ENCODE results near the gene POGZ. TPM values are rescaled to one million over a fixed set of nuclear protein-coding genes. Genes with fewer than 3 reads are reported as not detected.

POGZ gene
- 100 to 1,000 TPM in 2 of 4 donors, 10 to 100 TPM in 2; 82.2 to 128 (median 104) TPM for polyA plus RNA-seq (ENCODE audit: insufficient read length in 4 of 4)

GRCh38 chr1:151459331-151460046 lies at the start of gene POGZ:
POGZ (minus strand) TSS chr1:151459494; CDS start chr1:151442204, 17,290 bp downstream.
- DNase-seq (ENCODE audit: low read depth in 4 of 4, low spot score in 3 of 4): peak; percentile 89 to 91 (median 90)

GRCh38 chr1:151508833-151509232 lies 49.5 kb upstream of the POGZ start:
- no peak for DNase-seq (ENCODE audit: low read depth in 4 of 4, low spot score in 3 of 4)

DNA sequence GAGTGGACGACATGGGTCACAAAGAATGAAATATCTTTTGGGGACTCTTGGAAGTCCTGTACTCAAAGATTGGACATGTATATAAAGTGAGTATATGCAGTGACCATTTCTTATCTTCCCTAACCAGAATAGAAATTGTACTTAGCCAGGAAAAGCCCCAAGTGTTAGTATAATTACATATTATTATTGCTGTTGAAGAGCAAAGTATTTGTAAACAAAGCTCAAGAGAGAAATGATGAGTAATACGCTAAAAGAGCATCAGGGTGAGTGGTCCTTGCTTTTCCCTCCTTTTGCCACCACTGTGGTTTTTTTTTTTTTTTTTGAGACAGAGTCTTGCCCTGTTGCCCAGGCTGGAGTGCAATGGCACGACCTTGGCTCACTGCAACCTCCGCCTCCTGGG lies 45.5 kb upstream of the POGZ start:
- DNase-seq (ENCODE audit: low read depth in 4 of 4, low spot score in 3 of 4): no peak

DNA sequence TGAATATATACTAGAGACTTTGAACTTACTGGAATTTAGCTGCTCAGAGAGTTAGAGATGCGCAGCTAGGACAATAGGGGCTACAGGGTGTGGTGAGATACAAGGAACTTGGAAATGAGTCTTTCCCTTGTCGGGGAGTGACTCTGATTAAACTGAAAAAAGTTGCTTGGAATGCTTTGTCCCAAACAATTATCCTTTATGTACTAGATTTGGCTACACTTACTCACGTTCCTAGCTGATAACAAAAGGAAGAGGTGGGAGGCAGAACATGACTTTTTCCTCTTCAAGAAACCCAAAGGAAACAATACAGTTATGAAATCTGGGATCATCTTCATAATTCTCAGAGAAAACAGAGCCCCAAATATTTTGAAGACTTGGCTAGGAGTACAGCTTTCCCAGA lies 45.0 kb upstream of the POGZ start:
- DNase-seq (ENCODE audit: low read depth in 4 of 4, low spot score in 3 of 4): no peak

GRCh38 chr1:151502859-151503780 lies 43.8 kb upstream of the POGZ start:
- DNase-seq (ENCODE audit: low read depth in 4 of 4, low spot score in 3 of 4): no peak

- no peak for DNase-seq (ENCODE audit: low read depth in 4 of 4, low spot score in 3 of 4)
These were observed 42.9 kb upstream of the POGZ start for GRCh38 chr1:151502035-151502700.

DNA sequence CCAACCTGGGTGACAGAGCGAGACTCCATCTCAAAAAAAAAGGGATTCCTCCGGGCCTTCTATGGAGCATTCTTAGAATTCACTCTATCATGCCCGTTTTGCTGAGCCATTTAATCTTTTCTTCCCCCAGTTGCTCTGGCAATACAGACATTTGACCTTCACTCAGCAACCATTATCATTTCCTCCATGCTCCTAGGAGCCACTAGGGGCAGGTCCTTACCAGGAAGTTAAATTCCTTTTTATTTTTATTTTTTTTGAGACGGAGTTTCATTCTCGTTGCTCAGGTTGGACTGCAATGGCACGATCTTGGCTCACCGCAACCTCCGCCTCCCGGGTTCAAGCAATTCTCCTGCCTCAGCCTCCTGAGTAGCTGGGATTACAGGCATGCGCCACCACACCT lies 42.2 kb upstream of the POGZ start:
- no peak for DNase-seq (ENCODE audit: low read depth in 4 of 4, low spot score in 3 of 4)

- no peak for DNase-seq (ENCODE audit: low read depth in 4 of 4, low spot score in 3 of 4)
These were observed 40.6 kb upstream of the POGZ start for GRCh38 chr1:151499930-151500329.

DNA sequence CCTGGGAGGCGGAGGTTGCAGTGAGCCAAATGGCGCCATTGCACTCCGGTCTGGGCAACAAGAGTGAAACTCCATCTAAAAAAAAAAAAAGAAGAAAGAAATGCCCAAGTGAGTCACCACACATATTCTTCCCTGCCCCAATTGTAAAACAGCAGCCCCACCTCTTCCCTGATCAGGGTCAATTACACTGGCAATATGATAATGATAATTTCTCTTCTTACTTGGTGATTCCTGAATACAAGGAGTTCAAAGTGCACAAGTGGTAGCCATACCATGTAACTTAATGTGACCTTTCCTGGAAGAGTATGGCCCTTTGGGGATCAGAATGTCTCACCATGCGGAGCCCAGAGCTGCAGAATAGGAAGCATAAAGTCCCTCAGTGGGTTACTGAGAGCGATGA lies 40.1 kb upstream of the POGZ start:
- no peak for DNase-seq (ENCODE audit: low read depth in 4 of 4, low spot score in 3 of 4)

- DNase-seq (ENCODE audit: low read depth in 4 of 4, low spot score in 3 of 4): no peak
These were observed 36.0 kb upstream of the POGZ start for GRCh38 chr1:151495316-151495715.

DNA sequence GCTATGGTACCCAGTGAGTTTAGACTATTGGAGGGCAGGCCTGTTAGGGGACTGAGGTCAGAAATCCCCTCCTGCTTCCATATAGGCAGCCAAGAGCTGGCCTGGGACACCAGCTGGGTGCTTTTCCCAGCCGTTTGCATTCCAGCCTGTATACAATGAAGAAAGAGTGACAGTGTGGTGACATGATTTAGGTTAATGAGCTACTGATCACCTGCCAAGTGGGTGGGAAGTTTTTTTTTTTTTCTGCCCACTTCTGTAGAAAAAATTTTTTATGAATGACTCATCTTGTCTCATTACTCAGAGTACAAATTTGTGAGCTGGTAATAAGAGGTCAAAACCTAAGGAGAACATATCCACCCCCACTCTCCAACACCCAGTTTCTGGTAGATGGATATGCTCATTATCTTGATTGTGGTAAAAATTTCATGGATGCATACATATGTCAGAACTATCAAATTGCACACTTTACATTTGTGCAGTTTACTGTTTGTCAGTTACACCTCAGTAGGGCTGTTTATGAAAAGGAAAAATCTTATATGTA lies 35.5 kb upstream of the POGZ start:
- DNase-seq (ENCODE audit: low read depth in 4 of 4, low spot score in 3 of 4): no peak

GRCh38 chr1:151493042-151493441 lies 33.7 kb upstream of the POGZ start:
- DNase-seq (ENCODE audit: low read depth in 4 of 4, low spot score in 3 of 4): no peak

DNA sequence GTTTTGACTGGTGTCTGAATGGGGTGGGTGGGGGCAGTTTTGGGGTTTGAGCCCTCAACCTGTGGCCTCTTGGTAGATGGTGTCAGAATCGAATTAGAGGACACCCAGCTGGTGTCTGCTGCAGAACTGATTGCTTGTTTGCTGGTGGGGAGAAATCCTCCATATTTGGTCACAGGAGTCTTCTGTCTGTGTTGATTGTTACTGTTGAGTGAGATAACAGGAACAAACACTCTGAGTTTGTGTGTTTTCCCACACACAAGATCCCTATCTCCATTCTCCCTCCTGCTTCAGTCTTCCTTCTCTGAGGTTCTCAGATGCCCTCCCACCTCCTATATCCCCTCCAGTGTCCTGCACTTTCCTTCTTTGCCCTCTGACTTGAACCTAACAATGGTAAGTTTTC lies 32.8 kb upstream of the POGZ start:
- no peak for DNase-seq (ENCODE audit: low read depth in 4 of 4, low spot score in 3 of 4)

DNA sequence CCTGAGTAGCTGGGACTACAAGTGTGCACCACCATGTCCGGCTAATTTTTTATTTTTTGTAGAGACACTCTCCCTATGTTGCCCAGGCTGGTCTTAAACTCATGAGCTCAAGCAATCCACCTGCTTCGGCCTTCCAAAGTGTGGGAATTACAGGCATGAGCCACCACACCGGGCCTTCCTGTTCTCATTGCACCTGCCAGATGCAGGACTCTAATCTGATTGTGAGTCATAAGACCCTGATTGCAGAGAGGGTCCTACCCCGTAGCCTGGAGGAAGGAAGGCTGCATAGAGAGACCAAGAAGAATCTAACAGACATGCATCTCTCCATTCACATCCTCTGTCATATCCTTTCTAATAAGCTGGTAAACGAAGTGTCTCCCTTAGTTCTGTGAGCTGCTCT lies 32.3 kb upstream of the POGZ start:
- no peak for DNase-seq (ENCODE audit: low read depth in 4 of 4, low spot score in 3 of 4)

DNA sequence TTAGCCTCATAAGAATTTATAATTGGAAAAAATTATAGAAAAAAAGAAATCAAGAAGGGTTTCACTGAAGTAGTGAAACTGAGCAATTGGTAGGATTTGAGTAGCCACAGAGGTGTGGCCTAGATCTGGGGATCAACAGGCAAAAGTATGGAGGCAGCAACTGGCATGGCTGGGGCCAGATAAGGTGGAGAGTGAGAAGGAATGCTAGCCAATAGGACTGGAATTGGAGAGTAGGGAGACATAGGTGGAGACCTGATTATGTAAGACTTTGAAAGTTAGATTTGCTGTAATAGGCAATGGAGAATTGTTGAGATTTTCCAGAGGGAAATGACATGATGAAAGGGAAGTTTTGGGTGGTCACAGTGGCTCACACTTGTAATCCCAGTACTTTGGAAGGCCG lies 27.3 kb upstream of the POGZ start:
- DNase-seq (ENCODE audit: low read depth in 4 of 4, low spot score in 3 of 4): no peak

- no peak for DNase-seq (ENCODE audit: low read depth in 4 of 4, low spot score in 3 of 4)
These were observed 26.5 kb upstream of the POGZ start for GRCh38 chr1:151485685-151486255.

DNA sequence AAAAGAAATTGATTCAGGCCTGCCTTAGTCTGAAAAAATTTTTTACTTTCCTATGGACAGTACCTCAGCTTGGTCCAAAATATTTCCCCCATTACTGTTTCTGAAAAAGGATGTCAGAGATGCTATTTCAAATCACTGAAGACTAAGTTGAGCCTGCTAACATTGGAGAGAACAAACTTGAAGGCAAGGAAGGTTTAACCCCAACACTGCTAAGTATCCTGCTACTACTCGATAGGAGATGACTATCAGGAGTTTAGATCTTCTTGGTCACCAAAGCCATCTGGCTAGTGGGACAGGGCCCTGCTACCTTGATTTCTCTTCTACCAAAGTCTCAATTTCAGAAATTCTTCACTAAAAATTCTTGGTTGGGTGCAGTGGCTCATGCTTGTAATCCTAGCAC lies 22.7 kb upstream of the POGZ start:
- DNase-seq (ENCODE audit: low read depth in 4 of 4, low spot score in 3 of 4): no peak

DNA sequence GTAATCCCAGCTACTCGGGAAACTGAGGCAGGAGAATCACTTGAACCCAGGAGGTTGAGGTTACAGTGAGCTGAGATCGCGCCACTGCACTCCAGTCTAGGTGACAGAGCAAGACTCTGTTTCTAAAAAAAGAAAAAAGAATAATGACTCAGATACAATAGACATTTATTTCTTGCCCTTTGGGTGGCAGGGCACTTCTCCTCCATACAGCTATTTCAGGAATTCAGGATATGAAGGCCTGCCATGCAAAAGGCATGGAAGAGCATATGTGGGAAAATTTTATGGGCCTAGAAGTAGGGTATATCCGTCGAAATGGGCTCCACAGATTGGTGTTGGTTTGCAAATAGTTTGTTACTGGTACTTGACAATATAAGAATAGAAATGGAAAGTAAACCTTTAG lies 20.2 kb upstream of the POGZ start:
- DNase-seq (ENCODE audit: low read depth in 4 of 4, low spot score in 3 of 4): no peak

DNA sequence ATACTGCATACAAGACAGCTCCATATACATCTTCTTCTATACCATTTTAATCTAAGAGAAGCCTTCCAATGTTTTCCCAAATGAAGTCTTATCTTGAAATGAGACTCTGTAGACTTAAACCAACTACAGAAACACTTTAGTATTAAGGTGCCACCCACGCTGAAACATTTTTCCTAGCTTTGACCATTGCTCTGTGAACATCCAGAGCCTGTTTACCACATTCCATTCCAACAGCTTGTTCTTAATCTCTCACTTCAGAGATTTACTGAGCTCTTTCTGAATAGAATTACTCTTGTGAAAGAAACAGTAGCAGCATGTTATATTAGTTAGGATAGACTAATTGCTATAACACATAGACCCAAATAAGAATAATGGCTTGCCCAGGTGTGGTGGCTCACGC lies 19.6 kb upstream of the POGZ start:
- no peak for DNase-seq (ENCODE audit: low read depth in 4 of 4, low spot score in 3 of 4)

GRCh38 chr1:151478140-151478812 lies 19.0 kb upstream of the POGZ start:
- no peak for DNase-seq (ENCODE audit: low read depth in 4 of 4, low spot score in 3 of 4)

Data from right renal pelvis (tissue), 4 donors.